Measurements from ENCODE around the gene UQCRC2. TPM values are rescaled to one million over a fixed set of nuclear protein-coding genes. Genes with fewer than 3 reads are reported as not detected.
"Not testable (repeated sequence)": the region's sequence is repeated elsewhere in the genome, so short reads cannot be mapped to it uniquely, and the experiment has no call there.

UQCRC2 gene
- total and polyA plus RNA-seq, 7 donors = 288 to 716 (median 434) TPM

- no peaks in the 10 kb centered on the region for H3K36me3 ChIP-seq (ENCODE audit: insufficient read depth in 1 of 2, low read depth in 1 of 2)
- H3K4me3 ChIP-seq = no peak overlapping the region
- DNase-seq (no peak), ATAC-seq (no peak)
- TF ChIP-seq, protein P1, sequence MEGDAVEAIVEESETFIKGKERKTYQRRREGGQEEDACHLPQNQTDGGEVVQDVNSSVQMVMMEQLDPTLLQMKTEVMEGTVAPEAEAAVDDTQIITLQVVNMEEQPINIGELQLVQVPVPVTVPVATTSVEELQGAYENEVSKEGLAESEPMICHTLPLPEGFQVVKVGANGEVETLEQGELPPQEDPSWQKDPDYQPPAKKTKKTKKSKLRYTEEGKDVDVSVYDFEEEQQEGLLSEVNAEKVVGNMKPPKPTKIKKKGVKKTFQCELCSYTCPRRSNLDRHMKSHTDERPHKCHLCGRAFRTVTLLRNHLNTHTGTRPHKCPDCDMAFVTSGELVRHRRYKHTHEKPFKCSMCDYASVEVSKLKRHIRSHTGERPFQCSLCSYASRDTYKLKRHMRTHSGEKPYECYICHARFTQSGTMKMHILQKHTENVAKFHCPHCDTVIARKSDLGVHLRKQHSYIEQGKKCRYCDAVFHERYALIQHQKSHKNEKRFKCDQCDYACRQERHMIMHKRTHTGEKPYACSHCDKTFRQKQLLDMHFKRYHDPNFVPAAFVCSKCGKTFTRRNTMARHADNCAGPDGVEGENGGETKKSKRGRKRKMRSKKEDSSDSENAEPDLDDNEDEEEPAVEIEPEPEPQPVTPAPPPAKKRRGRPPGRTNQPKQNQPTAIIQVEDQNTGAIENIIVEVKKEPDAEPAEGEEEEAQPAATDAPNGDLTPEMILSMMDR (IDR thresholded peaks at IDR 0.05) = no peak
- intact Hi-C loops (cut with DNase I) = no loop called here
- H3K27me3 ChIP-seq (ENCODE audit: insufficient read depth in 3 of 3, low read length in 2 of 3) = no peaks in the 10 kb centered on the region
- H3K4me1 ChIP-seq = peaks cover 8% of the 10 kb centered on the region
- H3K9me3 ChIP-seq = no peaks in the 10 kb centered on the region
- 81 to 83% (median 83%) methylated on average over 7 of the region's 7 CpGs for WGBS, 3 donors
- H3K27ac ChIP-seq = no peak overlapping the region
Measured at GRCh38 chr16:21997697-21998480, 44.7 kb downstream of the UQCRC2 start.

GRCh38 chr16:22001591-22001990 is 48.4 kb downstream of the UQCRC2 start:
- intact Hi-C loops (cut with DNase I) = loop anchor here (1.0 to 5.0 kb wide), 6 partner anchors 76 to 186 kb away; no protein-coding TSS in a partner anchor
- ATAC-seq (no peak), DNase-seq (no peak)
- H3K27me3 ChIP-seq (ENCODE audit: insufficient read depth in 3 of 3, low read length in 2 of 3) = no peaks in the 10 kb centered on the region
- TF ChIP-seq, protein P1 (IDR thresholded peaks at IDR 0.05) = no peak
- H3K36me3 ChIP-seq (ENCODE audit: insufficient read depth in 1 of 2, low read depth in 1 of 2) = no peaks in the 10 kb centered on the region
- no peak overlapping the region for H3K4me3 ChIP-seq
- H3K27ac ChIP-seq = no peak overlapping the region
- 70 to 94% (median 74%) methylated on average over 1 of the region's 1 CpG for WGBS, 3 donors
- H3K9me3 ChIP-seq = no peaks in the 10 kb centered on the region
- H3K4me1 ChIP-seq = peaks cover 11% of the 10 kb centered on the region

- WGBS, 3 donors = 74 to 97% (median 85%) methylated on average over 1 of the region's 1 CpG
- peaks cover 16% of the 10 kb centered on the region for H3K4me1 ChIP-seq
- H3K27ac ChIP-seq; H3K27me3 ChIP-seq (ENCODE audit: insufficient read depth in 3 of 3, low read length in 2 of 3); H3K36me3 ChIP-seq (ENCODE audit: insufficient read depth in 1 of 2, low read depth in 1 of 2); H3K4me3 ChIP-seq; H3K9me3 ChIP-seq; DNase-seq; ATAC-seq: not testable (repeated sequence)
- intact Hi-C loops (cut with DNase I) = loop anchor here (5.0 kb wide), 3 partner anchors 95 to 185 kb away; no protein-coding TSS in a partner anchor
Measured at GRCh38 chr16:22002047-22002446, 48.9 kb downstream of the UQCRC2 start.

GRCh38 chr16:22003195-22003594 is 50.0 kb downstream of the UQCRC2 start:
- whole genome bisulfite sequencing, 3 donors = 83 to 88% (median 84%) methylated on average over 4 of the region's 4 CpGs
- no peak overlapping the region for H3K27ac ChIP-seq
- ATAC-seq (no peak), DNase-seq (no peak)
- no peaks in the 10 kb centered on the region for H3K27me3 ChIP-seq (ENCODE audit: insufficient read depth in 3 of 3, low read length in 2 of 3)
- H3K4me3 ChIP-seq = no peak overlapping the region
- H3K9me3 ChIP-seq = no peaks in the 10 kb centered on the region
- TF ChIP-seq, protein P1 (IDR thresholded peaks at IDR 0.05) = no peak
- intact Hi-C loops (cut with DNase I) = loop anchor here (5.0 kb wide), 3 partner anchors 94 to 184 kb away; no protein-coding TSS in a partner anchor
- H3K36me3 ChIP-seq (ENCODE audit: insufficient read depth in 1 of 2, low read depth in 1 of 2) = no peaks in the 10 kb centered on the region
- H3K4me1 ChIP-seq = peaks cover 18% of the 10 kb centered on the region

DNA sequence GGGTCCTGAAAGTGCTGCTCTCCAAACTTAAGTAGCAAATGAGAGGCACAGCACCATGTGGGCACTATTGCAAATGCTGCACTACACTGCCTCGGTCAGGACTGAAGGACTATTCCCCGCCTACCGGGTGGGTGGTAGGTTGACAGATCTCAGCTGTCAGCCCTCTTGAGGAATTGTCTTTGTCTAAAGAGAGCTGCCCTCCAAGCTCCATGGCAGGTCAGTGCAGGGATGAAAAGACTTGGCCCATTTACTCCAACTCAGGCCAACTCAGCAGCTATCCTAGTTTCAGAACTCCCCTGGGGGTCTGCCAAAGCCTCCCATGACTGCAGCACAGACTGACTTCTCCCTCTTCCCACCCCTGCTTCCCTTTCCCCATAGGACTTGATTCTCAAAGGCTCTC is 51.2 kb downstream of the UQCRC2 start:
- Histone ChIP-seq H3K27ac (no peak overlapping the region), H3K4me1 (peaks cover 26% of the 10 kb centered on the region), H3K36me3 (ENCODE audit: insufficient read depth in 1 of 2, low read depth in 1 of 2) (no peaks in the 10 kb centered on the region), H3K9me3 (no peaks in the 10 kb centered on the region), H3K4me3 (no peak overlapping the region), H3K27me3 (ENCODE audit: insufficient read depth in 3 of 3, low read length in 2 of 3) (no peaks in the 10 kb centered on the region)
- ATAC-seq = no peak
- WGBS, 3 donors = 33 to 47% (median 37%) methylated on average over 3 of the region's 3 CpGs
- intact Hi-C loops (cut with DNase I) = loop anchor here (5.0 kb wide), 3 partner anchors 93 to 183 kb away; no protein-coding TSS in a partner anchor
- TF ChIP-seq, protein P1 (IDR thresholded peaks at IDR 0.05) = no peak
- no peak for DNase-seq

All from psoas muscle (tissue), 8 donors.